Measurements from ENCODE around the gene PRKCE.

The PRKCE gene

GRCh38 chr2:45851111-45851510 is 199.6 kb downstream of the PRKCE start:
- TF ChIP-seq, protein P1, sequence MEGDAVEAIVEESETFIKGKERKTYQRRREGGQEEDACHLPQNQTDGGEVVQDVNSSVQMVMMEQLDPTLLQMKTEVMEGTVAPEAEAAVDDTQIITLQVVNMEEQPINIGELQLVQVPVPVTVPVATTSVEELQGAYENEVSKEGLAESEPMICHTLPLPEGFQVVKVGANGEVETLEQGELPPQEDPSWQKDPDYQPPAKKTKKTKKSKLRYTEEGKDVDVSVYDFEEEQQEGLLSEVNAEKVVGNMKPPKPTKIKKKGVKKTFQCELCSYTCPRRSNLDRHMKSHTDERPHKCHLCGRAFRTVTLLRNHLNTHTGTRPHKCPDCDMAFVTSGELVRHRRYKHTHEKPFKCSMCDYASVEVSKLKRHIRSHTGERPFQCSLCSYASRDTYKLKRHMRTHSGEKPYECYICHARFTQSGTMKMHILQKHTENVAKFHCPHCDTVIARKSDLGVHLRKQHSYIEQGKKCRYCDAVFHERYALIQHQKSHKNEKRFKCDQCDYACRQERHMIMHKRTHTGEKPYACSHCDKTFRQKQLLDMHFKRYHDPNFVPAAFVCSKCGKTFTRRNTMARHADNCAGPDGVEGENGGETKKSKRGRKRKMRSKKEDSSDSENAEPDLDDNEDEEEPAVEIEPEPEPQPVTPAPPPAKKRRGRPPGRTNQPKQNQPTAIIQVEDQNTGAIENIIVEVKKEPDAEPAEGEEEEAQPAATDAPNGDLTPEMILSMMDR (IDR thresholded peaks at IDR 0.05; ENCODE audit: insufficient read depth, low read depth, low read length, missing control alignments): no peak
- no peak overlapping the region for H3K4me3 ChIP-seq (ENCODE audit: low read length)
- DNase-seq (ENCODE audit: low read depth): peak; percentile 33

DNA sequence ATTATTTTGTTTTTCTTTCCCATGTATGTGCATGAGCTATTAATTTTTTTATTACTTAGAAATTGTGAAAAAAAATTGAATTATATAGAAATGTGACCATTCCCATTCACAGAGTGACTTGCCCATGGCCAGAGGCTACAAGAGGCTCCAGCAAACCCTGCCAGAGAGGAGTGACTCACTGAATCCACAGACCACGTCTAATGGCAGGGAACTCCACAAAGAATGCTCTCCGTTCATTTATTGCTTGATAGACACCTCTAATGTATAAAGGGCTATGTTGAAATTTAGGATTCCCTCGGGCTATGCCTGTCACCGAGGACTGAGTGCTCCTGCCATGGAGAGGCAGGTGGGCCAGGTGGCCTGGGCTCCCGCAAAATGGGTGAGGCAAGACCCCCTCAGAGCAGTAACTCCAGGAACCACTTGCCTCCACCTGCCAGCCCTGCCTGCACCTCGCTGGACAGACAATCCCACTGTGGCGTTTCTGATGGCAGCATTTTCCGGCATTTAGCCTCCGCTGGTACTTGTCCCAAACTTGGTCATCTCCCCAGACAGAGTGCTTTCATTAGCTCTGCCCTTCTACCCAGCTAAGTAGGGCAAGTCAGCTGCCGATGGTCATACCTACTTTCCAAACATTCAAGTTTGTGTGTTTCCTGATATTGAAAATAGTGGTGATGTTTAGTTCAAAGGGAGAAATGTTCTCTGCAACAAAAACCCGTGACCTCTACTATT is 200.3 kb downstream of the PRKCE start:
- TF ChIP-seq, protein P1 (IDR thresholded peaks at IDR 0.05; ENCODE audit: insufficient read depth, low read depth, low read length, missing control alignments): no peak
- peak; percentile 87 for DNase-seq (ENCODE audit: low read depth)
- no peak overlapping the region for H3K4me3 ChIP-seq (ENCODE audit: low read length)

- no peak for DNase-seq (ENCODE audit: low read depth)
- TF ChIP-seq, protein P1 (IDR thresholded peaks at IDR 0.05; ENCODE audit: insufficient read depth, low read depth, low read length, missing control alignments): no peak
- no peak overlapping the region for H3K4me3 ChIP-seq (ENCODE audit: low read length)
These were observed 201.1 kb downstream of the PRKCE start for GRCh38 chr2:45852450-45853150.

DNA sequence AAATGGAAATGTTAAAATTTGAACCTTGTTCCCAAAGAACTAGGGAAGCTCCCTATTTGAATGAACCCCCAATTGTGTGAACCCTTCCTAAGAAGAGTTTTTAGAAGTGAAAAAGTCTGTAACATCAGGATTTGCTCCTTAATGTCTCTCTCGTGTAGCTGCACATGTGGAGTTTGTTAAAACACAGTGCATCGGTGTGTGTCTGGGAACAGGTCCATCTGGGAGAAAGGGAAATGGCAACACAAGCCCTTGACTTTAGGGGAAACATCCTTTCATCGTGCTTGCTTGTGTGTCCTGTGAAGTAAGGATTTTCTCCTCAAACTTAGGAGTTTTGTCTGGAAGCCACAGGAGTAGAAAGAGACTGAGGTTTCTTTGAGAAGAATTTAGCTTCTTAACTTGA is 203.9 kb downstream of the PRKCE start:
- TF ChIP-seq, protein P1 (IDR thresholded peaks at IDR 0.05; ENCODE audit: insufficient read depth, low read depth, low read length, missing control alignments): no peak
- DNase-seq (ENCODE audit: low read depth): no peak
- H3K4me3 ChIP-seq (ENCODE audit: low read length): no peak overlapping the region

- TF ChIP-seq, protein P1 (IDR thresholded peaks at IDR 0.05; ENCODE audit: insufficient read depth, low read depth, low read length, missing control alignments): no peak
- no peak for DNase-seq (ENCODE audit: low read depth)
- H3K4me3 ChIP-seq (ENCODE audit: low read length): no peak overlapping the region
These were observed 205.2 kb downstream of the PRKCE start for GRCh38 chr2:45856391-45857274.

- no peak overlapping the region for H3K4me3 ChIP-seq (ENCODE audit: low read length)
- DNase-seq (ENCODE audit: low read depth): no peak
- TF ChIP-seq, protein P1 (IDR thresholded peaks at IDR 0.05; ENCODE audit: insufficient read depth, low read depth, low read length, missing control alignments): no peak
These were observed 205.8 kb downstream of the PRKCE start for GRCh38 chr2:45857275-45857609.
